HepG2 (cell line): ENCODE results near the gene GH2. TPM values are rescaled to one million over a fixed set of nuclear protein-coding genes. Genes with fewer than 3 reads are reported as not detected.

Experiments
- ATAC-seq: fragments of 200-7000 bp; cut with Tn5 transposase; 3 replicates; pipeline ENCODE4 v1.9.1; 2020; ENCODE audit warnings: mild to moderate bottlenecking, moderate library complexity
- BruUV-seq: library from RNA; stranded (reverse); fragments of 400-500 nt; replicated peaks from 2 replicates; lab custom pipeline; 2021; lab: Mats Ljungman, UMichigan
- CTCF ChIA-PET: fragments of 300-600 bp; formaldehyde crosslinking; extraction: SDS; loops from one replicate; lab custom pipeline; 2021; ENCODE audit warnings: low total read pairs, inconsistent platforms, low intra/inter-chr PET ratio; lab: Yijun Ruan, JAX
- POLR2A ChIA-PET: fragments of 350-600 bp; sonication (Branson Sonifier 250); formaldehyde crosslinking; loops from one replicate; lab custom pipeline; 2020; ENCODE audit warnings: antibody characterized with exemption, inconsistent platforms; lab: Yijun Ruan, JAX
- DNase-seq: peaks from one replicate; pipeline ENCODE4 v3.0.0-alpha.2; 2015; ENCODE audit warnings: low spot score
- FAIRE-seq: peaks from 3 replicates; lab custom pipeline; 2011; peaks lifted over from hg19 to GRCh38; lab: Jason Lieb, UNC
- H2AFZ ChIP-seq: one replicate; pipeline ENCODE4 v1.6.1; 2011; ENCODE audit warnings: low read length, inconsistent platforms
- H3K27ac ChIP-seq: fragments of 300-600 bp; 3 replicates; pipeline ENCODE4 v1.8.0; 2011; ENCODE audit warnings: mixed run types, mild to moderate bottlenecking, mixed read lengths, low read length, inconsistent platforms; ENCODE audit not compliant: insufficient read depth; ENCODE audit errors: extremely low read length
- H3K27me3 ChIP-seq, 2 experiments: fragments of 200-600 bp in 1 of 2; 2 replicates in 1 of 2; 3 replicates in 1 of 2; pipeline versions ENCODE4 v1.6.0 to v1.8.0; 2011; ENCODE audit warnings: low read length in 2 of 2, mild to moderate bottlenecking in 2 of 2, moderate library complexity in 2 of 2, inconsistent platforms in 1 of 2; ENCODE audit not compliant: insufficient read depth in 2 of 2, control insufficient read depth in 1 of 2
- H3K36me3 ChIP-seq, 2 experiments: fragments of 200-600 bp in 1 of 2; replicated peaks in 1 of 2; 2 replicates in 1 of 2; 3 replicates in 1 of 2; pipeline versions ENCODE4 v1.5.1 to v1.8.0; 2011; ENCODE audit warnings: low read length in 2 of 2, inconsistent platforms in 1 of 2; ENCODE audit not compliant: insufficient read depth in 2 of 2, control insufficient read depth in 1 of 2
- H3K4me1 ChIP-seq: 2 replicates; pipeline ENCODE4 v1.5.1; 2012; ENCODE audit warnings: low read length, inconsistent platforms; ENCODE audit not compliant: insufficient read depth
- H3K4me2 ChIP-seq: 2 replicates; pipeline ENCODE4 v1.6.0; 2011; ENCODE audit warnings: low read depth, low read length, inconsistent platforms
- H3K4me3 ChIP-seq, 3 experiments: fragments of 200-600 bp in 1 of 3; sonication (generic), shearing (Covaris generic) in 1 of 3; replicated peaks in 1 of 3; 2 replicates each; pipeline ENCODE4 v1.5.1; 2011 to 2016; ENCODE audit warnings: low read length in 3 of 3, inconsistent platforms in 2 of 3, low read depth in 2 of 3, mild to moderate bottlenecking in 2 of 3, control low read depth in 1 of 3, mixed read lengths in 1 of 3; ENCODE audit not compliant: insufficient read depth in 1 of 3
- H3K79me2 ChIP-seq: one replicate; pipeline ENCODE4 v1.6.1; 2011; ENCODE audit warnings: low read length, inconsistent platforms; ENCODE audit not compliant: insufficient read depth
- H3K9ac ChIP-seq: 2 replicates; pipeline ENCODE4 v1.6.0; 2011; ENCODE audit warnings: mild to moderate bottlenecking, low read depth, low read length, inconsistent platforms; ENCODE audit not compliant: insufficient read depth
- H3K9me3 ChIP-seq: 2 replicates; pipeline ENCODE4 v1.5.1; 2012; ENCODE audit warnings: mild to moderate bottlenecking, low read length
- H4K20me1 ChIP-seq: 2 replicates; pipeline ENCODE4 v1.6.0; 2011; ENCODE audit warnings: inconsistent platforms, mild to moderate bottlenecking, low read length, moderate library complexity; ENCODE audit not compliant: insufficient read depth
- ETV5 ChIP-seq: IDR thresholded peaks from 2 replicates; pipeline ENCODE4 v1.6.1; 2018; ENCODE audit warnings: missing biosample characterization, missing genetic modification reagents, inconsistent platforms, borderline replicate concordance
- KAT8 ChIP-seq: IDR thresholded peaks from 2 replicates; pipeline ENCODE4 v1.6.1; 2016; ENCODE audit warnings: missing genetic modification reagents, missing compliant biosample characterization
- PAWR ChIP-seq: sonication (generic); formaldehyde crosslinking; IDR thresholded peaks from 2 replicates; pipeline ENCODE4 v1.4.0; 2020; ENCODE audit warnings: missing genetic modification reagents, mild to moderate bottlenecking, borderline replicate concordance
- PHF20 ChIP-seq: sonication (generic); formaldehyde crosslinking; IDR thresholded peaks from 2 replicates; pipeline ENCODE4 v1.5.0; 2020; ENCODE audit warnings: mild to moderate bottlenecking, missing genetic modification reagents
- RBFOX2 ChIP-seq: fragments of 200-400 bp; formaldehyde crosslinking; IDR thresholded peaks from 2 replicates; pipeline ENCODE4 v1.6.1; 2017; ENCODE audit warnings: low read depth, mild to moderate bottlenecking, low read length
- SOX13 ChIP-seq, 3 experiments: fragments of 450-650 bp in 1 of 3; sonication (generic) in 1 of 3; formaldehyde crosslinking in 1 of 3; IDR thresholded peaks in 2 of 3; conservative IDR thresholded peaks in 1 of 3; 2 replicates each; pipeline versions ENCODE4 v1.5.0 to v1.6.1; 2016 to 2020; ENCODE audit warnings: antibody characterized with exemption in 1 of 3, mild to moderate bottlenecking in 1 of 3, missing compliant biosample characterization in 1 of 3, missing genetic modification reagents in 1 of 3, moderate library complexity in 1 of 3
- ZNF3 ChIP-seq: IDR thresholded peaks from 2 replicates; pipeline ENCODE4 v1.7.0; 2017; ENCODE audit warnings: inconsistent platforms
- ZNF674 ChIP-seq: sonication (generic); formaldehyde crosslinking; IDR thresholded peaks from 2 replicates; pipeline ENCODE4 v1.5.0; 2020; ENCODE audit warnings: low read depth, mild to moderate bottlenecking, missing genetic modification reagents
- ZNF790 ChIP-seq: sonication (generic); formaldehyde crosslinking; IDR thresholded peaks from 2 replicates; pipeline ENCODE4 v1.8.0; 2022; ENCODE audit warnings: missing genetic modification reagents, mild to moderate bottlenecking, borderline replicate concordance
- WGBS: methylation state at CpG from one replicate; pipeline ENCODE4 v1.1.6; 2017; ENCODE audit warnings: low lambda C conversion rate; 5-methylcytosine and 5-hydroxymethylcytosine counted together
- in situ Hi-C: cut with HindIII; loops from 2 replicates; pipeline ENCODE4 v1.10.0; 2017; ENCODE audit warnings: low pct_unique_long_range_greater_than_20kb; ENCODE audit not compliant: extremely low pct_ligation_motif_present
- intact Hi-C: fragments of 100-400 bp; cut with micrococcal nuclease; formaldehyde crosslinking; loops from one replicate; pipeline ENCODE4 v1.10.0; 2022; ENCODE audit not compliant: unreplicated experiment
- polyA plus RNA-seq, 8 experiments: library from polyadenylated mRNA; depleted of rRNA in 3 of 8; stranded (reverse) in 7 of 8; unstranded in 1 of 8; fragments of >200 nt; fragmentation: Illumina TruSeq in 4 of 8; extraction: Trizol in 4 of 8; gene quantifications; 2 replicates each; pipeline versions ENCODE4 v1.2.1 to v1.2.3, GENCODE V29; 2011 to 2016; ENCODE audit warnings: low read depth in 4 of 8, missing spikeins in 1 of 8, mixed read lengths in 1 of 8; ENCODE audit not compliant: insufficient read depth in 1 of 8
- total RNA-seq, 5 experiments: library from RNA; depleted of rRNA; stranded (reverse); fragments of >200 nt; fragmentation: Illumina TruSeq; extraction: Trizol; gene quantifications; 2 replicates each; pipeline ENCODE4 v1.2.3, GENCODE V29; 2016; ENCODE audit warnings: low read depth in 1 of 5
- TF ChIP-seq, protein P1 (sequence below): sonication (generic); formaldehyde crosslinking; IDR thresholded peaks from 2 replicates; pipeline ENCODE4 v1.4.0; 2020; ENCODE audit warnings: missing genetic modification reagents
- TF ChIP-seq, protein P2 (sequence below): sonication (generic); formaldehyde crosslinking; IDR thresholded peaks from 2 replicates; pipeline ENCODE4 v1.8.0; 2022; ENCODE audit warnings: mild to moderate bottlenecking, missing genetic modification reagents, moderate library complexity
- TF ChIP-seq, protein P3 (sequence below): sonication (generic); formaldehyde crosslinking; IDR thresholded peaks from 2 replicates; pipeline ENCODE4 v1.4.0; 2020; ENCODE audit warnings: missing genetic modification reagents

Gene GH2
- total and polyA plus RNA-seq, 2 of the 13 experiments (the other 11 are each of a cell fraction or from before 2014, with no cell fraction given), result not detected

DNA sequence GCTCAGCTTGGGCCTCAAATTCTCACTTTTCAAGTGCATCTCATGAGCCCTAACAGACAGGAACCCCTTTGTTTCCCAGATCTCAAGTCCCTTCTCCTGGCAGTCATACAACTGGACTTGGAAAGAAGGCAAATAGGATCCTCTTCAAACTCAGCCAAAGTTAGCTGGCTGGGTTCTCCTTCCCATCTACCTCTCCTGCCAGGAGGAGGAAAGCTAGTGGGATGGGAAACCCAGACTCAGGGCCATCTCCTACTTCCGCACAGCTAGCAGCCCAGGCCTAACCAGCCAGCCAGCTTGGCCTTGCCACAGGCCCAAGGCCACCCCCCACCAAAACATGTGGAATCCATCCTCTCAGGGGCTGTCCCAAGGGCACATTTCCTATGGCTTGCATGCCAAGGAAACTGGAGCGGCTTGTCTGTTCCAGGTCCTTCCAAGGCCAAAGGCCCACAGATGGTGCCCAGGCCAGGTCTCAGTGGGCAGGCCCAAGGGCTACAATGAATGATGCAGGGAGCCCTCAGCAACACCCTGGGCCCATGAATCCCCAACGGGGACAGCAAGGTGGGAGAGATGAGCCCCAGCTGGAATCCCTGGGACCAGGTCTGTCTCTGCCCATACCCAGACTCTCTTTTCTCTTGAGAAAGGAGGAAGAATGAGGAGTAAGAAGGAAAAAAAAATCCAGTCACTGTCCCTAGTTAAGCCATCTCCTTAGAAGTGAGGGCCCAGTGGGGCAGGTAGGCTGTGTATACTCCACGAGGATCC, 41.0 kb downstream of the GH2 start:
- Histone ChIP-seq H4K20me1 (peaks cover 10% of the 10 kb centered on the region; the same call in 1 of the 2 replicates), H2AFZ (no peak overlapping the region), H3K9ac (peak overlapping the region; percentile 93), H3K36me3 (peaks cover 11 to 20% of the 10 kb centered on the region in 2 experiments), H3K9me3 (no peaks in the 10 kb centered on the region), H3K4me2 (peak overlapping the region; percentile 92), H3K27ac (peak overlapping the region; percentile 92), H3K79me2 (peaks cover 46% of the 10 kb centered on the region), H3K4me1 (peaks cover 44% of the 10 kb centered on the region), H3K27me3 (no peaks in the 10 kb centered on the region; a peak in 1 of 5 replicates), H3K4me3 (peak overlapping the region; percentile 85 to 98 (median 97))
- ATAC-seq (peak; percentile 2), DNase-seq (no peak), FAIRE-seq (no peak)
- WGBS, result 38% methylated on average over 4 of the region's 4 CpGs
- intact Hi-C loops, result loop anchor here (1.0 to 5.0 kb wide), 2 partner anchors 13 to 68 kb away; partner anchors contain the start of genes CCDC47, DDX42, FTSJ3 and PSMC5
- in situ Hi-C loops, result loop anchor here (10.0 kb wide), 1 partner anchor 664 kb away; the partner anchor contains the start of genes CEP95 and DDX5
- CTCF ChIA-PET, result no interaction called here
- BruUV-seq, result no TSS peak
- POLR2A ChIA-PET, result interaction anchor here (1.0 to 4.4 kb wide), 4 partner anchors 9 to 219 kb away, joined by 3 to 37 read pairs (median 32); partner anchors contain the start of genes CCDC47, DDX42, FTSJ3 and MAP3K3
- TF ChIP-seq, protein P1, sequence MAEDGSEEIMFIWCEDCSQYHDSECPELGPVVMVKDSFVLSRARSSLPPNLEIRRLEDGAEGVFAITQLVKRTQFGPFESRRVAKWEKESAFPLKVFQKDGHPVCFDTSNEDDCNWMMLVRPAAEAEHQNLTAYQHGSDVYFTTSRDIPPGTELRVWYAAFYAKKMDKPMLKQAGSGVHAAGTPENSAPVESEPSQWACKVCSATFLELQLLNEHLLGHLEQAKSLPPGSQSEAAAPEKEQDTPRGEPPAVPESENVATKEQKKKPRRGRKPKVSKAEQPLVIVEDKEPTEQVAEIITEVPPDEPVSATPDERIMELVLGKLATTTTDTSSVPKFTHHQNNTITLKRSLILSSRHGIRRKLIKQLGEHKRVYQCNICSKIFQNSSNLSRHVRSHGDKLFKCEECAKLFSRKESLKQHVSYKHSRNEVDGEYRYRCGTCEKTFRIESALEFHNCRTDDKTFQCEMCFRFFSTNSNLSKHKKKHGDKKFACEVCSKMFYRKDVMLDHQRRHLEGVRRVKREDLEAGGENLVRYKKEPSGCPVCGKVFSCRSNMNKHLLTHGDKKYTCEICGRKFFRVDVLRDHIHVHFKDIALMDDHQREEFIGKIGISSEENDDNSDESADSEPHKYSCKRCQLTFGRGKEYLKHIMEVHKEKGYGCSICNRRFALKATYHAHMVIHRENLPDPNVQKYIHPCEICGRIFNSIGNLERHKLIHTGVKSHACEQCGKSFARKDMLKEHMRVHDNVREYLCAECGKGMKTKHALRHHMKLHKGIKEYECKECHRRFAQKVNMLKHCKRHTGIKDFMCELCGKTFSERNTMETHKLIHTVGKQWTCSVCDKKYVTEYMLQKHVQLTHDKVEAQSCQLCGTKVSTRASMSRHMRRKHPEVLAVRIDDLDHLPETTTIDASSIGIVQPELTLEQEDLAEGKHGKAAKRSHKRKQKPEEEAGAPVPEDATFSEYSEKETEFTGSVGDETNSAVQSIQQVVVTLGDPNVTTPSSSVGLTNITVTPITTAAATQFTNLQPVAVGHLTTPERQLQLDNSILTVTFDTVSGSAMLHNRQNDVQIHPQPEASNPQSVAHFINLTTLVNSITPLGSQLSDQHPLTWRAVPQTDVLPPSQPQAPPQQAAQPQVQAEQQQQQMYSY (CRISPR knock-in tag), result no peak
- TF ChIP-seq ZNF674 (CRISPR knock-in tag), result no peak
- 0 out of 2 replicates have a peak, but pooled peaks have one; percentile 21 for TF ChIP-seq PAWR (CRISPR knock-in tag)
- TF ChIP-seq ZNF790 (CRISPR knock-in tag), result no peak
- TF ChIP-seq KAT8 (CRISPR knock-in tag), result no peak
- TF ChIP-seq RBFOX2, result no peak
- TF ChIP-seq SOX13 (IDR thresholded peaks at IDR 0.05), result no peak
- no peak for TF ChIP-seq SOX13 (CRISPR knock-in tag; conservative IDR thresholded peaks at IDR 0.05 in 1 of 2, IDR thresholded peaks at IDR 0.05 in 1 of 2)
- no peak for TF ChIP-seq ETV5
- TF ChIP-seq ZNF3 (CRISPR knock-in tag), result no peak
- TF ChIP-seq, protein P2, sequence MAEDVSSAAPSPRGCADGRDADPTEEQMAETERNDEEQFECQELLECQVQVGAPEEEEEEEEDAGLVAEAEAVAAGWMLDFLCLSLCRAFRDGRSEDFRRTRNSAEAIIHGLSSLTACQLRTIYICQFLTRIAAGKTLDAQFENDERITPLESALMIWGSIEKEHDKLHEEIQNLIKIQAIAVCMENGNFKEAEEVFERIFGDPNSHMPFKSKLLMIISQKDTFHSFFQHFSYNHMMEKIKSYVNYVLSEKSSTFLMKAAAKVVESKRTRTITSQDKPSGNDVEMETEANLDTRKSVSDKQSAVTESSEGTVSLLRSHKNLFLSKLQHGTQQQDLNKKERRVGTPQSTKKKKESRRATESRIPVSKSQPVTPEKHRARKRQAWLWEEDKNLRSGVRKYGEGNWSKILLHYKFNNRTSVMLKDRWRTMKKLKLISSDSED (CRISPR knock-in tag), result no peak
- TF ChIP-seq PHF20 (CRISPR knock-in tag), result peak; percentile 54; the same call in 1 of the 2 replicates
- TF ChIP-seq, protein P3, sequence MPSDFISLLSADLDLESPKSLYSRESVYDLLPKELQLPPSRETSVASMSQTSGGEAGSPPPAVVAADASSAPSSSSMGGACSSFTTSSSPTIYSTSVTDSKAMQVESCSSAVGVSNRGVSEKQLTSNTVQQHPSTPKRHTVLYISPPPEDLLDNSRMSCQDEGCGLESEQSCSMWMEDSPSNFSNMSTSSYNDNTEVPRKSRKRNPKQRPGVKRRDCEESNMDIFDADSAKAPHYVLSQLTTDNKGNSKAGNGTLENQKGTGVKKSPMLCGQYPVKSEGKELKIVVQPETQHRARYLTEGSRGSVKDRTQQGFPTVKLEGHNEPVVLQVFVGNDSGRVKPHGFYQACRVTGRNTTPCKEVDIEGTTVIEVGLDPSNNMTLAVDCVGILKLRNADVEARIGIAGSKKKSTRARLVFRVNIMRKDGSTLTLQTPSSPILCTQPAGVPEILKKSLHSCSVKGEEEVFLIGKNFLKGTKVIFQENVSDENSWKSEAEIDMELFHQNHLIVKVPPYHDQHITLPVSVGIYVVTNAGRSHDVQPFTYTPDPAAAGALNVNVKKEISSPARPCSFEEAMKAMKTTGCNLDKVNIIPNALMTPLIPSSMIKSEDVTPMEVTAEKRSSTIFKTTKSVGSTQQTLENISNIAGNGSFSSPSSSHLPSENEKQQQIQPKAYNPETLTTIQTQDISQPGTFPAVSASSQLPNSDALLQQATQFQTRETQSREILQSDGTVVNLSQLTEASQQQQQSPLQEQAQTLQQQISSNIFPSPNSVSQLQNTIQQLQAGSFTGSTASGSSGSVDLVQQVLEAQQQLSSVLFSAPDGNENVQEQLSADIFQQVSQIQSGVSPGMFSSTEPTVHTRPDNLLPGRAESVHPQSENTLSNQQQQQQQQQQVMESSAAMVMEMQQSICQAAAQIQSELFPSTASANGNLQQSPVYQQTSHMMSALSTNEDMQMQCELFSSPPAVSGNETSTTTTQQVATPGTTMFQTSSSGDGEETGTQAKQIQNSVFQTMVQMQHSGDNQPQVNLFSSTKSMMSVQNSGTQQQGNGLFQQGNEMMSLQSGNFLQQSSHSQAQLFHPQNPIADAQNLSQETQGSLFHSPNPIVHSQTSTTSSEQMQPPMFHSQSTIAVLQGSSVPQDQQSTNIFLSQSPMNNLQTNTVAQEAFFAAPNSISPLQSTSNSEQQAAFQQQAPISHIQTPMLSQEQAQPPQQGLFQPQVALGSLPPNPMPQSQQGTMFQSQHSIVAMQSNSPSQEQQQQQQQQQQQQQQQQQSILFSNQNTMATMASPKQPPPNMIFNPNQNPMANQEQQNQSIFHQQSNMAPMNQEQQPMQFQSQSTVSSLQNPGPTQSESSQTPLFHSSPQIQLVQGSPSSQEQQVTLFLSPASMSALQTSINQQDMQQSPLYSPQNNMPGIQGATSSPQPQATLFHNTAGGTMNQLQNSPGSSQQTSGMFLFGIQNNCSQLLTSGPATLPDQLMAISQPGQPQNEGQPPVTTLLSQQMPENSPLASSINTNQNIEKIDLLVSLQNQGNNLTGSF (CRISPR knock-in tag), result no peak
